RWPE2 (cell line): ENCODE data around the gene TRMT2A.

Experiments
- ATAC-seq: fragments of 200-7000 bp; cut with Tn5 transposase; 3 replicates; pipeline ENCODE4 v1.9.1; 2021; ENCODE audit warnings: low read depth
- DNase-seq: peaks from one replicate; pipeline ENCODE4 v3.0.0-alpha.2; 2020; ENCODE audit warnings: low spot score
- H3K27ac ChIP-seq: fragments of 450-650 bp; 2 replicates; pipeline ENCODE4 v1.5.1; 2017; ENCODE audit warnings: mild to moderate bottlenecking; ENCODE audit not compliant: poor library complexity, severe bottlenecking
- H3K27me3 ChIP-seq: fragments of 250-450 bp; sonication (Bioruptor Pico); 2 replicates; pipeline ENCODE4 v1.5.1; 2021; ENCODE audit warnings: mild to moderate bottlenecking, moderate library complexity; ENCODE audit not compliant: insufficient read depth, poor library complexity, severe bottlenecking
- H3K36me3 ChIP-seq: fragments of 250-450 bp; sonication (Bioruptor Pico); 2 replicates; pipeline ENCODE4 v1.5.1; 2020; ENCODE audit warnings: low read depth, mild to moderate bottlenecking, moderate library complexity
- H3K4me1 ChIP-seq: fragments of 250-450 bp; sonication (Bioruptor Pico); 2 replicates; pipeline ENCODE4 v1.5.1; 2021; ENCODE audit warnings: mild to moderate bottlenecking, moderate library complexity; ENCODE audit not compliant: insufficient read depth, poor library complexity, severe bottlenecking
- H3K4me3 ChIP-seq: fragments of 250-450 bp; sonication (Bioruptor Pico); 2 replicates; pipeline ENCODE4 v1.5.1; 2021; ENCODE audit warnings: mild to moderate bottlenecking, moderate library complexity; ENCODE audit not compliant: severe bottlenecking
- H3K9me3 ChIP-seq: fragments of 250-450 bp; sonication (Bioruptor Pico); 2 replicates; pipeline ENCODE4 v1.5.1; 2021; ENCODE audit warnings: mild to moderate bottlenecking, moderate library complexity; ENCODE audit not compliant: severe bottlenecking
- CTCF ChIP-seq: fragments of 450-650 bp; IDR thresholded peaks from one replicate; pipeline ENCODE4 v1.5.1; 2017; ENCODE audit warnings: mild to moderate bottlenecking, moderate library complexity; ENCODE audit not compliant: poor library complexity, severe bottlenecking

The TRMT2A gene

GRCh38 chr22:20064140-20064480, 52.9 kb downstream of the TRMT2A start:
- H3K27ac ChIP-seq = no peak overlapping the region
- no peak overlapping the region for H3K4me3 ChIP-seq
- ATAC-seq (no peak), DNase-seq (no peak)
- no peaks in the 10 kb centered on the region for H3K9me3 ChIP-seq
- peaks cover 20% of the 10 kb centered on the region for H3K4me1 ChIP-seq
- no peaks in the 10 kb centered on the region for H3K27me3 ChIP-seq
- H3K36me3 ChIP-seq = no peaks in the 10 kb centered on the region
- no peak for TF ChIP-seq CTCF

- no peak for TF ChIP-seq CTCF
- no peaks in the 10 kb centered on the region for H3K9me3 ChIP-seq
- peaks cover 20% of the 10 kb centered on the region for H3K4me1 ChIP-seq
- ATAC-seq (no peak), DNase-seq (no peak)
- no peak overlapping the region for H3K4me3 ChIP-seq
- no peaks in the 10 kb centered on the region for H3K36me3 ChIP-seq
- H3K27me3 ChIP-seq = no peaks in the 10 kb centered on the region
- H3K27ac ChIP-seq = peak overlapping the region; percentile 53
Observed at GRCh38 chr22:20063271-20064139, 53.5 kb downstream of the TRMT2A start.

- ATAC-seq (peak; percentile 74), DNase-seq (no peak)
- no peaks in the 10 kb centered on the region for H3K9me3 ChIP-seq
- peaks cover 20% of the 10 kb centered on the region for H3K4me1 ChIP-seq
- TF ChIP-seq CTCF = no peak
- H3K36me3 ChIP-seq = no peaks in the 10 kb centered on the region
- H3K27ac ChIP-seq = peak overlapping the region; percentile 53
- no peak overlapping the region for H3K4me3 ChIP-seq
- H3K27me3 ChIP-seq = no peaks in the 10 kb centered on the region
Observed at GRCh38 chr22:20062766-20063083, 54.3 kb downstream of the TRMT2A start.

GRCh38 chr22:20062043-20062765, 54.8 kb downstream of the TRMT2A start:
- no peak for TF ChIP-seq CTCF
- Histone ChIP-seq H3K27ac (peak overlapping the region; percentile 53), H3K36me3 (no peaks in the 10 kb centered on the region)

More at GRCh38 chr22:20062043-20062765, 54.8 kb downstream of the TRMT2A start:
- no peak overlapping the region for H3K4me3 ChIP-seq
- no peaks in the 10 kb centered on the region for H3K27me3 ChIP-seq
- no peaks in the 10 kb centered on the region for H3K9me3 ChIP-seq
- H3K4me1 ChIP-seq = peaks cover 20% of the 10 kb centered on the region
- ATAC-seq (peak; percentile 7; the same call in 2 of the 3 replicates), DNase-seq (no peak)
